Measurements from ENCODE around the gene CDCP2.
"Not testable (repeated sequence)": the region's sequence is repeated elsewhere in the genome, so short reads cannot be mapped to it uniquely, and the experiment has no call there.

Gene CDCP2

DNA sequence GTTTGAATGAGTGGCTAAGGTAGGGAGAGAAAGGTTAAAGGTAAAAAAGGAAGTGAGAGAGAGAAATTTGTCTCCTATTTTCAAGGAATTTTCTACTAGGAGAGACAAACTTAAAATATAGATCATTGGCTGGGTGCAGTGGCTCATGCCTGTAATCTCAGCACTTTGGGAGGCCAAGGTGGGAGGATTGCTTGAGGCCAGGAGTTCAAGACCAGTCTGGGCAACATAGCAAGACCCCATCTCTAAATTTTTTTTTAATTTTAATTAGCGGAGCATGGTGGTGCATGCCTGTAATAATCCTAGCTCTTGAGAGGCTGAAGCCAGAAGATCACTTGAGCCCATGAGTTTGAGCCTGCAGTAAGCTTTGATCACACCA, 58.1 kb downstream of the CDCP2 start:
- FAIRE-seq; DNase-seq (ENCODE audit: low spot score): not testable (repeated sequence)

DNA sequence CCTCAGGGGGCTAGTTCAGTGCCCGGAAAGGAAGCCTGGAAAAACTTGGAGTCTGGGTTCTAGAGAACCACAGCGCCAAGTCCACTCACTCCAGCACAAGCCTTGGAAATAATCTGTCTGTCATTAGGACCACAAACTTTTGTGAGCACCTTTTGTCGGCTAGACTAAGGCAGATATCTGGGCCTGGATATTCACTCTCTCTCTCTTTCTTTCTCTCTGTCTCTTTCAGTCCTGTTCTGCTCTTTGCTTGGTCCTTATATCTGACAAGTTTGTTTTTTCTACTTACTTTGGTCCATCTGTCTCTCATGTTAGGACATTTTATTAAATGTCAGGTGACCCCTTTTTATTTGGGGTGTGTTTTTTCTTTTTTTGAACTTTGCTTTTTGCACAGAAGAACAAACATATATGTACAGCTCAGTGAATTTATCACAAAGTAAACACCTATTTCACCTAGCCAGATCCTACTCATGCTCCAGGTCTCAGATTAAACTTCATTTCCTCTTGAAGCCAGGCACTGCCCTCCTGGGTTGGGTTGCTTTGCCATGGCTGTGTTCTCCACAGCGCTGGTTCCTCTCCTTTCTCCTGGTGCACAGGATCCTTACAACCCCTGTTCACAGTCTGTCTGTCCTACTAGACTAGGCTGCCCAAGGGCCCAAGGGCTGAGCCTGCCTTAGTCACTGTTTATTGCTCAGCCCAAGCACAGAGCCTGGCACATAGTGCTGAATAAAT, 58.6 kb downstream of the CDCP2 start:
- no peak for DNase-seq (ENCODE audit: low spot score)
- no peak for FAIRE-seq

DNA sequence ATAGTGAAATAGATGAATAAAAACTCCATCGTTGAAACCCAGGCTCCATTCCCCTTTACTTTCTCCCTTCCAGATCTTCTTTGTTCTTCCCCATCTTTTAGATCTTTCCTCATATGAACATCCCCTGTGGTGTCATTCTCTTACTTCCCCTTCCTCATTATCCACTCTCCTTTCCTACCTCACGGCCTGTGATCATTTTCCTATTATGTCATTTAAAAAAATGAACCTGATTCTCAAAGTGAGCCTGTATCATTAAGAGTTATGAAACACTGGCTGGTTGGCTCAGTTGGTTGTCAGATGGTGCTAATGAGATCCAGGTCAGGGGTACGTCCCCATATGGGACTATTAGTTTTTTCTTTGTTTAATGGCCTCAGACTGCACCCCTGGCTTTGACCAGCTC, 61.1 kb downstream of the CDCP2 start:
- FAIRE-seq: no peak

DNA sequence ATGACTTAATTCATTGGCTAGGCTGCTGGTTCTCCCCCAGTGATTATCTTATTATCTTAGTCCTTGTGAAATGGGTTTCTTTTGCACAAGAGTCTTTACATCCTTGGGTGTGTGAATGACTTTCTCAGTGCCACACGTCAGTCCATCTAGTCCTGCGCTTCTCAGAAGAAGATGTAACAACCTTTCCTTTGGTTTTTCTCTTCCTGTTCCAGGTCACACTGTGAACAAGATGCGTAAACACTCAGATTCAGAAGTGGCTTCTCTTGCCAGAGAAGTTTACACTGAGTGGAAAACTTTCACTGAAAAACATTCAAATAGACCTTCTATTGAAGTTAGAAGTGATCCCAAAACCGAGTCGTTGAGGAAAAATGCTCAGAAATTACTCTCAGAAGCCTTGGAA, 64.4 kb downstream of the CDCP2 start:
- DNase-seq (ENCODE audit: low spot score) (no peak), FAIRE-seq (no peak)

More for the DNA sequence above, 61.1 kb downstream of the CDCP2 start:
- no peak for DNase-seq (ENCODE audit: low spot score)

DNA sequence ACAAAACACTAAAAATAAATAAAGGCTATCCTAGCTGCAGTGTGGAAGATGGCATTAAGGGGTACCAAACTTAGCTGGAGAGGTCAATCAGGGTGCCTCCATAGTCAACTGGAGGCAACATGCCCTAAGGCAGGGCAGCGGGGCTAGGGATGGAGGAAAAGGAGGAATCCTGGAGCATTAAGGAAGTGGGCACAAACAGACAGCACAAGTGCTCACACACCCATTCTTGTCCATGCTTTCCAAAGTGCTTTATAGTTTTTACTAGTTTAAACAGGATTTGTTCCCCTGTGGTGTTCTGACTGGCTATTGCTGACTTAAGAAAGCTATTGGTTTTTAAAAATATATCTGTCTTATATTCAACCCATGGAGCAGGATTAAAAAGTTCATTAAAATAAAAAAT, 66.0 kb downstream of the CDCP2 start:
- FAIRE-seq: no peak
- no peak for DNase-seq (ENCODE audit: low spot score)

DNA sequence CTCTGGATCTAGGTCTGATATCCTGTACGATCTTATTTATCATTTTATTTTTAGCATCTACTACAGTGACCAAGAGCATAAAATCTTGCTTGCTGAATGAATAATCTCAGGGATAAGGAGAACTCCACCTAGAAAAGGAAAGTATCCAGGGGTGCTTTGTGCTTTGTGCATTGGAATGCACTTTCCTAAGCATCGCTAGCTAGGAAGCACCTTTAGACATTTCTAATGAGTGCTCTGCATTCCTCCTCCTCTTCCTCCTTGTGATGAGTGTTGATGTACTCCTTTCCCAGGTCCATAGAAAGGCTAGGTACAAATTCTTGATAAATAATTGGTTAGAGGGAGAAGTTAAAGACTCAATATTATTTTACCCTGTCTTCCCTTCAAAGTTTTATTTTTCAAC, 68.0 kb downstream of the CDCP2 start:
- DNase-seq (ENCODE audit: low spot score) (no peak), FAIRE-seq (no peak)
